ENCODE data around the gene NPW. TPM values are rescaled to one million over a fixed set of nuclear protein-coding genes. Genes with fewer than 3 reads are reported as not detected.

The NPW gene
- total and polyA plus RNA-seq, 2 of the 8 experiments (the other 6 are each of a cell fraction or from before 2014, with no cell fraction given) = 4.0 to 10.3 TPM

DNA sequence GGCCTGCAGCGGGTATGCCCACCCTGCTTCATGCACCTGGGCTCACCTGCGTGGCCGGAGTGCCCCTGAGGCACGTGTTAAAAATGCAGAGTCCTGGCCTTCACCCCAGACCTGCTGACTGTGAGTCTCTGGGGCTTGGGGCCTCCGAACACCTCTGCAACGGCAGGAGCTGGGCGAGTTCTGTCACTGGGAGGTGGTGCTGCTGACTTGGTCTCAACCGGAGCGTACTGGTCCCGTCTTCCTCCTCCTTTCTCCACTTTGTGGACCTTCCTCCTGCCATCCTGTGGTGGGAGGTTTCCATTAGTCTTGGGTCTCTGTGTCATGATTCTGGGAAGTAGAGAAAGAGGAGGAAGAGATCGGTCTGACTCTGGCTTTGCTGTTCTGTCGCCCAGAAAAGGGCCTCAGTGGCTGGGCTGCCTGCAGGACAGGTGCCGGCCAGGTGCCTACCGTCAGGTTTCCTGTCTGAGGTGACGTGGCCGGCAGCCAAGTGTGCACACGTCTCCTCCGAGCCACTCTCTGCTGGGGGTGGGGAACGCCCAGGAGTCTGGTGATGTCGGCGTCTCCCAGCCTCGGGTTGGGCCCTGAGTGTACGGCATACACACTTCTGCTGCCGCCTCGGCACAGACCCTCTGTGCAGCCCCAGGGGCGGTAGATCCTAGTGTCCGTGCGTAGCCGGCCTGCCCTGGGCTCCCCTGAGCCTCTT, 35.1 kb downstream of the NPW start (continued):
- TF ChIP-seq BCL11A (IDR thresholded peaks at IDR 0.05; ENCODE audit: low read depth in 2 of 2, low read length in 2 of 2) (no peak), SAP30 (IDR thresholded peaks at IDR 0.05; ENCODE audit: insufficient read depth, insufficient replicate concordance, low read length) (no peak), SP1 (IDR thresholded peaks at IDR 0.05; ENCODE audit: low read depth, low read length) (no peak), SP2 (IDR thresholded peaks at IDR 0.05; ENCODE audit: low read length) (no peak), NANOG (IDR thresholded peaks at IDR 0.05; ENCODE audit: insufficient read depth, low read depth, low read length, poor library complexity, severe bottlenecking) (no peak), CTBP2 (IDR thresholded peaks at IDR 0.05; ENCODE audit: borderline replicate concordance, insufficient read depth, insufficient read length, low read length) (no peak), EZH2 (IDR thresholded peaks at IDR 0.05; ENCODE audit: low read depth, low read length, severe bottlenecking) (no peak), MAFK (IDR thresholded peaks at IDR 0.05; ENCODE audit: low read depth, low read length) (no peak)
- TF ChIP-seq, protein P1, sequence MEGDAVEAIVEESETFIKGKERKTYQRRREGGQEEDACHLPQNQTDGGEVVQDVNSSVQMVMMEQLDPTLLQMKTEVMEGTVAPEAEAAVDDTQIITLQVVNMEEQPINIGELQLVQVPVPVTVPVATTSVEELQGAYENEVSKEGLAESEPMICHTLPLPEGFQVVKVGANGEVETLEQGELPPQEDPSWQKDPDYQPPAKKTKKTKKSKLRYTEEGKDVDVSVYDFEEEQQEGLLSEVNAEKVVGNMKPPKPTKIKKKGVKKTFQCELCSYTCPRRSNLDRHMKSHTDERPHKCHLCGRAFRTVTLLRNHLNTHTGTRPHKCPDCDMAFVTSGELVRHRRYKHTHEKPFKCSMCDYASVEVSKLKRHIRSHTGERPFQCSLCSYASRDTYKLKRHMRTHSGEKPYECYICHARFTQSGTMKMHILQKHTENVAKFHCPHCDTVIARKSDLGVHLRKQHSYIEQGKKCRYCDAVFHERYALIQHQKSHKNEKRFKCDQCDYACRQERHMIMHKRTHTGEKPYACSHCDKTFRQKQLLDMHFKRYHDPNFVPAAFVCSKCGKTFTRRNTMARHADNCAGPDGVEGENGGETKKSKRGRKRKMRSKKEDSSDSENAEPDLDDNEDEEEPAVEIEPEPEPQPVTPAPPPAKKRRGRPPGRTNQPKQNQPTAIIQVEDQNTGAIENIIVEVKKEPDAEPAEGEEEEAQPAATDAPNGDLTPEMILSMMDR (IDR thresholded peaks at IDR 0.05; ENCODE audit: control extremely low read depth in 1 of 3, insufficient read depth in 1 of 3, low read depth in 1 of 3, low read length in 3 of 3) = no peak
